ENCODE data around the gene PDPR.
"Not testable (repeated sequence)": the region's sequence is repeated elsewhere in the genome, so short reads cannot be mapped to it uniquely, and the experiment has no call there.

- not testable (repeated sequence) for TF ChIP-seq POLR2A (IDR thresholded peaks at IDR 0.05; ENCODE audit: low read length); GATA1 (IDR thresholded peaks at IDR 0.05; ENCODE audit: low read depth, low read length)
These were observed 6.3 kb downstream of the PDPR start for GRCh38 chr16:70120398-70120797.

All from erythroblast (primary cell).